ENCODE measurements around the gene ARHGAP19. TPM values are rescaled to one million over a fixed set of nuclear protein-coding genes. Genes with fewer than 3 reads are reported as not detected.

Gene ARHGAP19
- total RNA-seq, 1 donor from 2014 or later: 15.2 TPM

DNA sequence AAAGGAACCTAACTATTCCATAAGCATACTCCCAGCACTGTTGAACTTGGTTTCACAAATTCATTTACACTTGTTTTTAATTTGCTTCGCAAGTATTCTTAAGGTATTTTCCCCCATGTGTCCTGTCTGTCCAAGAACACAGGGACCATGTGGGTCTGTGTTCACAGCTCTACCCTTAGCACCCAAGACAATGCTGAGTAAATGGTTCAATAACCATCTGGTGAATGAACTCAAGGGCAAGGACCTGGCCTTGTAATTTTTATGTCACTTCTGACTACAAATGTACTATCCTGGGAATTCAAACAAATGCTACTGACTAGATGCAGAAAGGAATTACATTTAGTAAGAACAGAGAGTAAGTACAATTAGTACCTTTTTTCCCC is 63.7 kb downstream of the ARHGAP19 start:
- no peak for DNase-seq (ENCODE audit: low spot score)

DNA sequence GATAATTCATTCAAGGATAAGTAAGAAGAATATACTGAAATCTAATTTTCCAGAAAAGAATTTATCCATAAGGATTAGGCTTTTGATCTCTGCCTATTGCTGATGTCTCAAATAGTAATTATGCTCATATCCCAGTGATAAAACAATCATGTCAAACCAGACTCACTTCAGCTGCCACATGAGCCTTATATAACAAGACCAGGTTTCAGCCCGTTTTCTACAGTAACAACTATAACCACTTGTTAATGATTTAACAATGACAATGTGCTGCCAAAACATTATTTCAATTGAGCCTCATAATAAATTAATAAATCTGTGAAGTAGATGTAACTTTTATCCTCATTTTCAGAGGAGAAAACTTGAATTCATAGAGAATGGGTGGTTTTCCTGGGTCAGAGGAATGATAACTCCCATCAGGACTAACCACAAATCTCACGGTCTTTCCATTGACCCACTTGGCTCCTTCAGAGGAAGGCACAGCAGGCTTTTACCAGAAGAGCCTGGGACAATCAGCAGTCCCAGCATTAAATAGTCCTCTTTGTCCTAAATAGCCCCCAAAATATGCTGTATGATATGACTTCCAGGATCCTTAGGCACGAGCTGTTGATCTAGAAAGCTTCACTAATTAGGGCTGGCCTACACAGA is 64.2 kb downstream of the ARHGAP19 start:
- DNase-seq (ENCODE audit: low spot score): no peak

DNA sequence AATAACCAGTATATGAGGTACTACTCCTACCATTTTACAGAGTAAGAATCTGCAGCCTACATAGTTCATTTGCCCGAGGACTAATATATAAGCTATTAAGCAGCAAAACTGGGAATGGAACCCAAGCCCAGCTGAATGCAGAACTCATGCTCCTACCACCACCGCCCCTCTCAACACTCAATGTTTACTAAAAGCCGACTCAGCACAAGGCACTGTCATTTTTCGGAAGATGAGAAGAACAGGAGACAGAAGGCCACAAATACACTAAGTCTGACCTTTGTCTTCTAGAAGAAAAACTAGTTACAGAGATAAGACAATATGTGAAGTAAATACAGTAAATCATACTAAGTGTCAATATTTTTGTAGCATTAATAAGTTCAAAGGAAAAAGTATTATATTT is 66.0 kb downstream of the ARHGAP19 start:
- DNase-seq (ENCODE audit: low spot score): no peak

DNA sequence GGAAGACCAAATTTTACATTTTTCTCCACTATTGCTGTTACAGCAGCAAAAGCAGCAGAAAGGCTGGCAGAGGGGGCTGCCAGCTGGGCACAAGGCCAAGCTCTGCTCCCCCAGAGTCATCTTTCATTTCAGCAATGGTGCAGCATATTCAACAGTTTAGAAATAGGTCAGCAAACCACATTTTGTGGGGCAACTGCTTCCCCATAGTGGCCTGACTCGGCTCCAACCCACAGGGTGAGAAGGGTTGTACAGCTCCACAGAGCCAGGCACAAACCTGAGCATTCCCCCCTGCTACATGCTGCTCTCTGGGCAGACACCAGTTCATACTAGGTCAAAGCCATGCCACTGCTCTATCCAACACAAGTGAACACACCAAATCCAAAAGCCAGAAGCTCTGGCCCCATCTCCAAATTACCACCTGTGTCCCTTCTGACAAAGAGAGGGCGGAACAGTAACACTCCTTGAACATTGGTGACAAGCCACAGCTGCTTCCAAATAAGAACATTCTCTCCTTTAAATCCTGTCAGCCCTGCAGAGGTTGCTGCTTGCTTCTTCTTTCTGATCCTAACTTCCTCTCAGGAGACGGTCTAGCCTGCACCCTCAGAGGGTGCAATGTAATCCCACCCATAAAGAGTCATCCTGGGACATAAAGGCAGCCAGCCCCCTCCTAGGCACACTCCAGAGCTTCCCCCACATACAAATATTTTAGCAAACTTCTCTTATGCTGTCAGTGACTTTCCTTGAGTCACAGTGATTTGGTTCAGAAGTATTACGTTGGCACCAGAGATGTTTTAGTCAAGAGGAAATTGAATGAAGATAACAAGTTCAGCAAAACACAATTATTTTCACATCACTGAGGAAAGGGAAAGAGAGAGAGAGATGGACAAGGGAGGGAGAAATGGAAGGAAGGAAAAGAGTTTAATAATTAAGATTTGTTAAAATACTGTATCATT is 67.7 kb downstream of the ARHGAP19 start:
- no peak for DNase-seq (ENCODE audit: low spot score)

DNA sequence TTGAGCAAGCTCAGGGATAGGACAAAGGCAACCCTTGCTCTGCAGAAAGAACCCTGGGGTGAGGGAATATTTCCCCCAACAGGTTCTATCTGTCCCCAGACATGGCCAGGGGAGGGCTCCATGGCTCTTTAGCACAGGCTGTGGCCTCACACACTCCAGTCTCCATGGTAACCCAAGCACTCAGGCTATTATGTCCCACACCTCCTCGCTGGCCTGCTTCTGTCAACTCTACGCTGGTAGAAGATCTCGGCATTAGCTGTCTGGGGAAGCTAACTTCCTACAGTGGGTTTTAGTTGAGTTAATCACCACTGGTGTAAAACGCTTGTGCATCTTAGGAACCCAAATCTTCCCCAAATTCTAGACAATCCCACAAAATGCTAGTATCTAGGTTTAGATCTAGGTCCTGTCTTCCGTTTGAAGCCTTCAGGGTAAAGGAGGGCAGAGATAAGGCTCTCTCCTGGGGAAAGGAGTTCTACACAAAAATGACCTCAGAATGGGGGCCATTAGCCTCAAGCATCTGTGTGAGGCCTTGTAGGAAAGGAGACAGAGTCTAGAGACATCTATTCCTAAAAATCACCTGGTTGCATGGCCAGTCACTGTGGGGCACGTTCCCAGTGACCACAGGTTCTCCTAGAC is 70.0 kb downstream of the ARHGAP19 start:
- peak; percentile 20 for DNase-seq (ENCODE audit: low spot score)

DNA sequence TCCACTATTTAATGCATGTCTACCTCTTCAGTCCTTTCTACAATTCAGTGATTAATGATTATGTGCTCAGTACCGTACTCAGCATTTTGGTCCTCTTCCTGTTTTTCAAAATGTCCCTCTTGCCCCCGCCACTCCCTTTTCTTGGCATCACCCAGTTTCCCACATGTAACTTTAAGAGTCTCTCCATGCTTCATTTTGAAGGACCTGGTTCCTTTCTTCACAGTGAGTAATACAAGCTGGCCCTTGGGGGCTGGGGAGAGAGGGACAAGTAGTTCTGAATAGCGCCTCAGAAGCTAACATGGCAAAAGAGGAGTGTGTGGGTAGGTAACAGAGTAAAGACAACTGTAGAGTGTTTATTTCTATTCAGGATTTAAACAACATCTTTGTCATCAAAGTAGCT is 72.1 kb downstream of the ARHGAP19 start:
- no peak for DNase-seq (ENCODE audit: low spot score)

DNA sequence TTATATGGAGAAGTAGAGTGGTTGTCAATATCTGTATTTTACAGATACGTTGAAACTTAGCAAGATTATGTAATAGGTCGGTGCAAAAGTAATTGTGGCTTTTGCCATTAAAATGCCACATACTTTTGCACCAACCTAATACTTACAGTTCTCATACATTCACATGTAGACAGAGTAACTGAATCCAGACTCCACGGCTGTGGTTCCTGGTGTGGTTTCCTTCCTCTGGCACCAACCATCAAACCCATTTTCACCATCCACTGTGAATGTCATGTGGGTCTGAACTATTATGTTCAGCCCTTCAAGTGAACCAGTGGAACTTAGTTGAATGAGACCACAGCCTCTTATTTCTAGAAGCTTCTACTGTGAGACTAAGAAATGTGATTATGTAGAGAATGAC is 75.1 kb downstream of the ARHGAP19 start:
- DNase-seq (ENCODE audit: low spot score): no peak

DNA sequence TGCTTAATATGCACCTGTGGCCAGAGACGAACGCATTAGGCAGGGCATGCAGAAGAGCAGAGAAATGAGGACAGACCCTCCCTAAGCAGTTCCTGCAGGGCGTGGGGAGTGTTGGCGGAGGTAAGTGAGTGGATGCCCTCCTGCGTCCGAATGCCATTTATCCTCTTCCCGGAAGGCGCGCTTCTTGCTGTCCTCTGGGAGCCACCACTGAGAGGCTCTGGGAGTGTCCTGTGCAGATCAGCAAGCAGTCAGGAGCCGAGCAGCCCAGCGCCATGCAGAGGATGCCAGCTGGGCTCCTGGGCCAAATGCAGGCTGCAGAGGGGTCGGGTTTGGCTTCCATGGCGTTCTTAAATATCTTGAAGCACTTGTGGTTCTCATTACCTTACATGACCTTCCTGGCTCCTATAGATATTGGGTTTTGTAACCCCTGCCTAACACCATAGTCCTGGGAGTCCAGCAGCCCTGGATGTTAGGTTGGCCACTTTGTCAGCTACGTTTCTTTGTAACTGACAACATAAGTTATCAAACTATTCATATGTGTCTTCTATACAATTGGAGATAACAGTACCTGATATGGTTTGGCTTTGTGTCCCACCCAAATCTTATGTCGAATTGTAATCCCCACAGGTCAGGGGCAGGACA is 76.7 kb downstream of the ARHGAP19 start:
- no peak for DNase-seq (ENCODE audit: low spot score)

DNA sequence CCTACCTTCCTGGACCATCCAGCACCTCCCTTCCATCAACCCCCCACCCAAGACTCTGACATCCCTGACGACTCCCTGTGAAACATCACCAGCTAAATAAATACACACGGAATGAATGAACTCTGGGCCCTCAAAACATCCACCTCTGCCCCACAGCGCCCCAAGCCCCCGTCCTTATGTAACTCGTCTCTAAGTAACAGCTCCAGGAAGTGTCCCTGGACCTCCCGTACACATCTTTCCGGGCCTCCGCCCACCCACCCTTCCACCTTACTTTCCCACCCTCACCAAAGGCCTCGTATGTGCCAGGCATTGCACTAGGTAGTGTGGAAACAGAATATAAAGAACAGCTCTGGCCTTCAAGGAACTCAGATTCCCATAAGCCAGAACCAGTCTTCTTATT is 79.0 kb downstream of the ARHGAP19 start:
- no peak for DNase-seq (ENCODE audit: low spot score)

DNA sequence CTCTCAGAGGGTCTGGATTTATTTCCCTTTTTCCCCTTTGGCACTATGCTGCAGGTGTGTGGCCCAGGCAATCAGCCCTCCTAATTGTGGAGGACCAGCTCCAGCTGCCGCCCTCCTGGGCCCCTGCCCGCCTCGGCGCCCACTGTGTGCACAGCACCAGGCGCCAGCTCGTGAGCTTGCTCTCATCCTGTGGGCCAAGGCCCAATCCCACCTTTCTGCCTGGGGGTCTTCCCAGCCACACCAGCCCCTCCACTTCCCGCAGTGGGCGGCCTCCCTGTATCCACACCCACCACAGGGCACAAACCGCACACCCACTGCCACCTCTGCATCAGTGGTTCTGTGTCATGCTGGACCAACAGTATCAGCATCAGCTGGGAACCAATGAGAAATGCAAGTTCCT is 81.2 kb downstream of the ARHGAP19 start:
- DNase-seq (ENCODE audit: low spot score): no peak

DNA sequence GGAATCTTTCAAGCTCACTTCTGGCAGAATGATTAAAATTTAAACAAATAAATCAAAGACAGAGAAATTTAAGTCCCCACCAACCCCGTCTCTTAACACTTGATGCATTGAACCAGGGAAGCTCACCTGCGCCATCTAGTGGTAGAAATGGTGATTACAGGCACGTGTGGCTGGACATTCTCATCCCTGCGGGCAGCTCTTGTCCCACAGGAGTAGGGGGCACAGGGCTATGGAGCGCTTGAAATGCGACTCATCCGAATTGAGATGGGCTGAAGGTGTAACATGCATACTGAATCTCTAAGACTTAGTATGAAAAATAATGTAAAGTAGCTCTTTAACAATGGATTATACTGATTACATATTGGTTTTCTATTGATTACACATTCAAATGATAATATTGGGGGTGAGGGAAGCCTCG is 81.9 kb downstream of the ARHGAP19 start:
- DNase-seq (ENCODE audit: low spot score): peak; percentile 67

DNA sequence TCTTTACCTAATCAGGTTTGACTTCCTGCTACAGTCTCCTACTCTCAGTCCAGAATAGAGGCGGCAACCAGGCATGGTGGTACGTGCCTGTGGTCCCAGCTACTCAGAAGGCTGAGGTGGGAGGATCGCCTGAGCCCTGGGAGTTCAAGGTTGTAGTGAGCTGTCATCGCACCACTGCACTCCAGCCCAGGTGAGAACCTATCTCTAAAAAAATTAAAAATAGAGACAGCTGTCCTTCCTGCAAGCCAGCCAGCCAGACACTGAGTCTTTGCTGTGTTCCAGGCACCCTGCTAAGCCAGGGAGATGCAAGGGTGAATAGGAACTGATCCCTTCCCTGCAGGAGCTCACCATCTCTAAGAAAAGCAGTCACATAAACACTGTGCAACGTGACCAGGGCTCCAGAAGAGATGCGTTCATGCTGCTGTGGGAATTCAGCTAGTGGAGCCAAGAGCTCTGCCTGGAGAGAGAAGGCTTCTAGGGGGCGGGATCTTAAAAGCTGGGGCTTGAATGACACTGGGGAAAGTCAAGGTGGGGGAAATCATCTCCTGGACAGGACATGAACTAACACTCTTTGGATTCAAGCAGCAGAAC is 84.6 kb downstream of the ARHGAP19 start:
- no peak for DNase-seq (ENCODE audit: low spot score)

DNA sequence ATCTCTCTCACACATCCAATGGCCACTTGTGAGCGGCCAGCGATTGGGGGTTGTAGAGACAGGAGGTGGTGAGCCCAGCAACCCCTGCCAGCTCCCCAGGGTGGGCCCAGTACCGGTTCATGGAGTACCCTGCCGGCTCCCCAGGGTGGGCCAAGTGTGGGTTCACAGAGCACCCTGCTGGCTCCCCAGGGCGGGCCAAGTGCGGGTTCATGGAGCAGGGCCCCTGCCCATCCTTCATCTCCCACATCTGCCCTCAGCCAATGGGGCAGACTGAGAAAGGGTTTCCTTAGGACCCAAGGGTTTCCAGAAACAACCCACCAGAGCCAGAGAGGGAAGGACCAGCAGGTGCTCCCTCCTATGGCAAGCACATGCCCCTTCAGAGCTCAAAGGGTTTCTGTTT is 85.3 kb downstream of the ARHGAP19 start:
- no peak for DNase-seq (ENCODE audit: low spot score)

DNA sequence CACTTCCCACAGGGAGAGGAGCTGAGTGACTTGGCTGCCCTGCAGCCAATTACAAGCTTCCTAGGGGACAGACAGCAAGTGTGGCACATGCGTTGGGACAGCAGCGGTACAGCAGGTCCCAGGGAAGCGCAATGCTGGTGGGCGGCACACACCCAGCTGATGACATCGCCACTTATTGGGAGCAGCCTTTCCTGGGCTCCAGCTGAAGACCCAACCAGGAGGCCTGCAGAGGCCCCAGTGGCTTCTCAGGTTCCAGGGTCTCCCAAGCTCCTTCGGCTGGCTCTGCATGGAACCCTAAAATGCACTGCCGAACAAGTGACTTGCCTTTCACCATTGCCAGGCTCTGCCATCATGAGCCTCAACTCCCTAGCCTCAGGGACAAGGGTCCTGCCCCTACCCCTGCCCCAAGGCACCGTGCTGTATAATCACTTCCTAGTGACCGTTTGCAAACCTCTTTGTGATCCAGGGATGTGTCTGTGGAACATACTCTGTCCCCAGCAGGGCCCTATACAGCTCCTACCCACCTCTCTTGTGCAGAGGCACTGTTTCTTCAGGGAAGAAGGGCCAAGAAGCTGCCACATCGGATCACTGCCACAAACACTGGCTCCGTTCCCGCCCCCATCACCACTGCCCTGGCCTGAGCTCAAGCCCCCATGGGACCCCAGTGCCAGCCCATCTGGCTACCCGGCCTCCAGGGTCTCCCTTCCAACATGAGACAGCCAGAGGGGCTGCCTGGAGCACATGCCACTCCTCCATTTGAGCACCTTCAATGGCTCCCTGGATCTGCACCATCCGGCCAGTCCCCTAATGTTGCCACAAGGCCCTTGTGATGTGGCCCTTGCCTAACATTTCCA is 87.4 kb downstream of the ARHGAP19 start:
- DNase-seq (ENCODE audit: low spot score): no peak

DNA sequence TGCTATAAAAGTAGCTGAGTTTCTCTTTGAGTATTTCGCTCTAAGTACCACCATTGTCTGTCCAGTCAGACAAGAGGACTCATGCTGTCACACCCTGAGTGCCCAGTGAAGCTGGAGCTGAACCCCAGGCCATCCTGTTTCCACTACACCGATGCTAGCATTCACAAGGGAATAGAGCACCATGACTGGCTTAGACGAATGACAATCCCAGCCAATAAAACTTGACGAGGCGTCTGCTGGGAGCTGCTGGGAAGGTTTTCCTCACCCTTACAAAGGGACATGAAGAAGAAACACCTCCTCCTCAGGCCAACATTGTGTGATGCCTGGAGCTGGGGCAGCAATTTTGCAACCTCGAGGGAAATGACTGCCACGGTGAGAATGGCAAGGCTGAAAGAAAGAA is 89.2 kb downstream of the ARHGAP19 start:
- no peak for DNase-seq (ENCODE audit: low spot score)

DNA sequence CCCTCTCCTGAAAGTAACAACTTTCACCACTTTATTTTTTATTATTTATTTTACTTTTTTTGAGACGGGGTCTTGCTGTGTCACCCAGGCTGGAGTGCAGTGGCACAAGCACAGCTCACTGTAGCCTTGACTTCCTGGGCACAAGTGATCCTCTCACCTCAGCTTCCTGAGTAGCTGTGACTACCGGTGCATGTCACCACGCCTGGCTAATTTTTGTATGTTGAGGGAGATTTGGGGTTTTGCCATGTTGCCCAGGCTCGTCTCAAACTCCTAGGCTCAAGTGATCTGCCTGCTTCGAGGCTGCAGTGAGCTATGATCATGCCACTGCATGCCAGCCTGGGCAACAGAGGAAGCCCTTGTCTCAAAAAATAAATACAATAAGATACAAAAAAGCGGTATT is 91.8 kb downstream of the ARHGAP19 start:
- no peak for DNase-seq (ENCODE audit: low spot score)

DNA sequence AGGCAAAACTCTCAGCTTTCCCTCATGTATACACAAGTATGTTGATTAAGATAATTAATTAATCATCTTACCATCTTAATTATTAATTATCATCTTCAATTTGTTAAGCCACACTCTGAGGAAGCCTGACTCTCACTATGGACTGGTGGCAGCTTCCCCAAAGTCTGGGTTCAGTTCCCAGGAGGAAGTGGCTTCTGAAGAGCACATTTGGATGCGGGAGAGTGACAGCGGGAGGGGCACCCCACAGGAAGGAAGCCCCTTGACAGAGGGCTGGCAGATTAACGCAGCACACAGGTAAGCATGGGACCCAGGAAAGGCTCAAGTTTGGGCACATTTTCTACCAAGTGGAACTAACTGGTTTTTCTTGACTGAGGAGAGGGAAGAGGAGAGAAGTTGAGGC is 93.3 kb downstream of the ARHGAP19 start:
- DNase-seq (ENCODE audit: low spot score): no peak

DNA sequence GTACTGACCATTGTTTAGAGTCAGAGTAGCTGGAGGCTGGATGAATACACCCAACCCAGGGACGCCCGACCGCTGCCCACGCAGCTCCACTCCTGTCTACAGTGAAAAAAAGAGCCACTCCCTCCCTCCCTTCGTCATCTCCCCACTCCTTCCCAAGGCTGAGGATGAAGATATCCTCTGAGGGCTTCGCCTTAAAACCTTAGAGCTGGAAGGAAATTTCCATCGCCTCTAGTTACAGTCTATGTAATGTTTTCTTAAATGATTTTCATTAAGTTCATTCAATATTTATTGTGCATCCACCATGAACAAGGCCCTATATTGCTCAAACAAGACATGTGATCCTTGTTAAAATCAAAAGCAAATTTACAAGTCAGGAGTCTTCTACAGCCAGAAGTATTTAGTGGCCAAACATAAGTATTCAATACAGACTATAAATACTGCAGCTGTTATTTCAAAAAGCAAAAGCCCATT is 95.4 kb downstream of the ARHGAP19 start:
- DNase-seq (ENCODE audit: low spot score): no peak

DNA sequence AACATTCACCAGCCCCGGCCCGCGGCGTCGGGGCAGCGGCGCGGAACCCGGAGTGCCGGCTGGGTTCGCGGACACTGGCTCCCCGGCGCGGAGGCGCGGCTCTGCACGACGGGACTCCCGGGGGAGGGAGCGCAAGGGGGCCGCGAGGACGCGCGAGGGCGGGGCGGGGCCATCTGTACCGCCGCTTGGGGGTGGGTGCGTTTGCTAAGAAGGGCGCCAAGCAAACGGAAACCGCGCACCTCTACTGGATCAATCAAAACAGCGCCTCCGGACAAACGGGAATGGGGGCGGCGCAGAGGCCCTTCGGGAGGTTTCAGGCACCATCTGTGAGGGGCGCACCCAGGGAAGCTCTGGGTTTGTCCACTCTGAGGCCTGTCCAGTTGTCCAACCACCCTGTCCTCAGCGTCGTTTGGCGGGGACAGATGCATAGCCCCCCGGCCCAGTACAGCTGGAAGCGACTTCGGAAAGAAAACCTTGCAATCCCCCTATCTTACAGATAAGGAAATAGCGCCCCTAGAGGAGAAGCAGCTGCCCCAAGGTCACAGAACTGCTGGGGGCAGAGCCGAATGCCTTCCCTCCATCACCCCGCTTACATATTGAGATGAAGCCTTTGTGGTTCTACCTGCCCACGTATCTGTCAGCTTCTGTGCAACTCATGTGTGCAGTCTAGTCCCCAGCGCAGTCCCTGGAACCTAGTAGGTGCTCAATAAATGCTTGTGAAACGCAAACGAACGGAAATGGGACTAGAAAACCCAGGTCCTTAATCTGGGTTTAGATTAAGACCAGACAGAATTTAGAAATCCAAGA is 96.0 kb downstream of the ARHGAP19 start:
- peak; percentile 54 for DNase-seq (ENCODE audit: low spot score)

DNA sequence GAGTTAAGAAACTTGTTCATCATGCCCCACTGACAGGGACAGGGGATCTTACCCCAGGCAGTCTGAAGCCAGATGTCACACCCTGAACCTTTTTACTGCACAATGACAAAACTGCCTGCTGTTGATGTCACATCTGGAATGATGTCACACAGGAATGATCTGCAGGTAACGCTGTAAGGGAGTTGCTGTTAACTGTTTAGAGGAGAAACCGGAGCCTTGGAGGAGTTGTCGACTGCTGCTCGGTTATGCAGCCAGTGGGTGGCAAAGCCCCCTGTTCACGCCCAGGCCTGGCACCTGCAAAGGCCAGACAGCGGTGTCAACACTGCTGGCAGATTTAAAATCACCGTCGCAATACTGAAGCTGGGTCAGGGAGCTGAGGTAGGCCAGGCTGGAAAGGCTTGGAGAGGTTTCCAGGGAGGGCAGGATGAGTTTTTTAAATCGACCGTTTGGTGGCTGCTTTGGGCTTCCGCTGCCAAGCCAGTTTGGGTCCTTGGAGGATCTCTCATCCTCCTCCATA is 96.7 kb downstream of the ARHGAP19 start:
- DNase-seq (ENCODE audit: low spot score): no peak
